HS-5 (cell line): ENCODE results near the gene RNF220.

Source experiments
- DNase-seq: peaks from one replicate; pipeline ENCODE4 v3.0.0-alpha.2; 2012; ENCODE audit warnings: low read depth

The RNF220 gene

GRCh38 chr1:44636688-44637598 is 231.9 kb downstream of the RNF220 start:
- no peak for DNase-seq

GRCh38 chr1:44637702-44638411 is 232.8 kb downstream of the RNF220 start:
- DNase-seq: no peak

- no peak for DNase-seq
These were observed 235.3 kb downstream of the RNF220 start for GRCh38 chr1:44640200-44640853.

GRCh38 chr1:44641126-44642102 is 236.4 kb downstream of the RNF220 start:
- DNase-seq: no peak

- no peak for DNase-seq
These were observed 237.2 kb downstream of the RNF220 start for GRCh38 chr1:44642255-44642654.

GRCh38 chr1:44642925-44643324 is 237.9 kb downstream of the RNF220 start:
- no peak for DNase-seq

- DNase-seq: no peak
These were observed 238.8 kb downstream of the RNF220 start for GRCh38 chr1:44643721-44644334.

GRCh38 chr1:44644806-44645205 is 239.8 kb downstream of the RNF220 start:
- DNase-seq: no peak

- no peak for DNase-seq
These were observed 240.6 kb downstream of the RNF220 start for GRCh38 chr1:44645476-44646244.

GRCh38 chr1:44646261-44647110 is 241.4 kb downstream of the RNF220 start:
- no peak for DNase-seq

GRCh38 chr1:44647896-44648295 is 242.8 kb downstream of the RNF220 start:
- DNase-seq: no peak

- no peak for DNase-seq
These were observed 243.6 kb downstream of the RNF220 start for GRCh38 chr1:44648529-44649250.

- no peak for DNase-seq
These were observed 244.7 kb downstream of the RNF220 start for GRCh38 chr1:44649788-44650158.

GRCh38 chr1:44650159-44650831 is 245.2 kb downstream of the RNF220 start:
- no peak for DNase-seq

GRCh38 chr1:44651069-44651468 is 246.0 kb downstream of the RNF220 start:
- DNase-seq: no peak

GRCh38 chr1:44652445-44653106 is 247.5 kb downstream of the RNF220 start:
- peak; percentile 25 for DNase-seq

- no peak for DNase-seq
These were observed 248.3 kb downstream of the RNF220 start for GRCh38 chr1:44653107-44653964.
